ENCODE results near the gene TEX52.

GRCh38 chr12:2891240-2892053 lies 34.6 kb upstream of the TEX52 start:
- no peak for TF ChIP-seq SNAPC5 (CRISPR knock-in tag; IDR thresholded peaks at IDR 0.05; ENCODE audit: borderline replicate concordance)
- TF ChIP-seq GABPA (IDR thresholded peaks at IDR 0.05; ENCODE audit: low read depth, low read length): no peak
- TF ChIP-seq GABPA (CRISPR knock-in tag; IDR thresholded peaks at IDR 0.05; ENCODE audit: low read depth): no peak
- TF ChIP-seq CTCF (CRISPR knock-in tag; IDR thresholded peaks at IDR 0.05): no peak
- TF ChIP-seq ELF1 (CRISPR knock-in tag; IDR thresholded peaks at IDR 0.05): no peak
- TF ChIP-seq ARNT2 (CRISPR knock-in tag; IDR thresholded peaks at IDR 0.05; ENCODE audit: low read depth): no peak
- no peak for TF ChIP-seq ZNF441 (CRISPR knock-in tag; IDR thresholded peaks at IDR 0.05; ENCODE audit: borderline replicate concordance)
- TF ChIP-seq ZNF563 (CRISPR knock-in tag; IDR thresholded peaks at IDR 0.05): no peak; the same call in 1 of the 2 replicates
- no peak for TF ChIP-seq CEBPG (CRISPR knock-in tag; IDR thresholded peaks at IDR 0.05)
- no peak for TF ChIP-seq ZNF138 (CRISPR knock-in tag; IDR thresholded peaks at IDR 0.05; ENCODE audit: low read depth)

All from HepG2 (cell line).